HS-5 (cell line): ENCODE measurements around the gene TMEM169.
"Not testable (repeated sequence)": the region's sequence is repeated elsewhere in the genome, so short reads cannot be mapped to it uniquely, and the experiment has no call there.

ENCODE experiments used
- DNase-seq: peaks from one replicate; pipeline ENCODE4 v3.0.0-alpha.2; 2012; ENCODE audit warnings: low read depth

Gene TMEM169

GRCh38 chr2:216071111-216071851, 10.4 kb upstream of the TMEM169 start:
- DNase-seq = no peak

- DNase-seq = no peak
These were observed 9.2 kb upstream of the TMEM169 start for GRCh38 chr2:216072473-216072872.

GRCh38 chr2:216073773-216074172, 7.9 kb upstream of the TMEM169 start:
- DNase-seq = no peak

- no peak for DNase-seq
These were observed 7.3 kb upstream of the TMEM169 start for GRCh38 chr2:216074380-216074779.

GRCh38 chr2:216074794-216075193, 6.9 kb upstream of the TMEM169 start:
- DNase-seq = no peak

GRCh38 chr2:216075510-216076485, 5.9 kb upstream of the TMEM169 start:
- DNase-seq = no peak

- DNase-seq = no peak
These were observed 2.9 kb upstream of the TMEM169 start for GRCh38 chr2:216078776-216079175.

GRCh38 chr2:216080048-216080447, 1.7 kb upstream of the TMEM169 start:
- not testable (repeated sequence) for DNase-seq

GRCh38 chr2:216081012-216081411, 707 bp upstream of the TMEM169 start:
- no peak for DNase-seq

GRCh38 chr2:216082117-216082711, 495 bp downstream of the TMEM169 start:
- DNase-seq = no peak

- no peak for DNase-seq
These were observed 1.1 kb downstream of the TMEM169 start for GRCh38 chr2:216082805-216083204.

- no peak for DNase-seq
These were observed 2.0 kb downstream of the TMEM169 start for GRCh38 chr2:216083464-216084281.

- no peak for DNase-seq
These were observed 2.8 kb downstream of the TMEM169 start for GRCh38 chr2:216084547-216084946.

GRCh38 chr2:216086207-216086893, 4.6 kb downstream of the TMEM169 start:
- no peak for DNase-seq

- DNase-seq = no peak
These were observed 8.7 kb downstream of the TMEM169 start for GRCh38 chr2:216090369-216090786.

- DNase-seq = no peak
These were observed 10.9 kb downstream of the TMEM169 start for GRCh38 chr2:216092646-216093045.

- no peak for DNase-seq
These were observed 13.0 kb downstream of the TMEM169 start for GRCh38 chr2:216094701-216095100.

- DNase-seq = no peak
These were observed 17.0 kb downstream of the TMEM169 start for GRCh38 chr2:216098421-216099334.

GRCh38 chr2:216101109-216101508, 19.4 kb downstream of the TMEM169 start:
- no peak for DNase-seq

- no peak for DNase-seq
These were observed 21.5 kb downstream of the TMEM169 start for GRCh38 chr2:216103213-216103612.
